NCI-H2196 (cell line): ENCODE measurements around the gene RELA.
A peak's percentile ranks its signal among the peaks of the same experiment; 100 is the strongest.
"Not testable (repeated sequence)": the region's sequence is repeated elsewhere in the genome, so short reads cannot be mapped to it uniquely, and the experiment has no call there.

Experiments used
- DNase-seq: peaks from one replicate; lab custom pipeline; 2025; ENCODE audit not compliant: unreplicated experiment; lab: John Stamatoyannopoulos, UW

The RELA gene

DNA sequence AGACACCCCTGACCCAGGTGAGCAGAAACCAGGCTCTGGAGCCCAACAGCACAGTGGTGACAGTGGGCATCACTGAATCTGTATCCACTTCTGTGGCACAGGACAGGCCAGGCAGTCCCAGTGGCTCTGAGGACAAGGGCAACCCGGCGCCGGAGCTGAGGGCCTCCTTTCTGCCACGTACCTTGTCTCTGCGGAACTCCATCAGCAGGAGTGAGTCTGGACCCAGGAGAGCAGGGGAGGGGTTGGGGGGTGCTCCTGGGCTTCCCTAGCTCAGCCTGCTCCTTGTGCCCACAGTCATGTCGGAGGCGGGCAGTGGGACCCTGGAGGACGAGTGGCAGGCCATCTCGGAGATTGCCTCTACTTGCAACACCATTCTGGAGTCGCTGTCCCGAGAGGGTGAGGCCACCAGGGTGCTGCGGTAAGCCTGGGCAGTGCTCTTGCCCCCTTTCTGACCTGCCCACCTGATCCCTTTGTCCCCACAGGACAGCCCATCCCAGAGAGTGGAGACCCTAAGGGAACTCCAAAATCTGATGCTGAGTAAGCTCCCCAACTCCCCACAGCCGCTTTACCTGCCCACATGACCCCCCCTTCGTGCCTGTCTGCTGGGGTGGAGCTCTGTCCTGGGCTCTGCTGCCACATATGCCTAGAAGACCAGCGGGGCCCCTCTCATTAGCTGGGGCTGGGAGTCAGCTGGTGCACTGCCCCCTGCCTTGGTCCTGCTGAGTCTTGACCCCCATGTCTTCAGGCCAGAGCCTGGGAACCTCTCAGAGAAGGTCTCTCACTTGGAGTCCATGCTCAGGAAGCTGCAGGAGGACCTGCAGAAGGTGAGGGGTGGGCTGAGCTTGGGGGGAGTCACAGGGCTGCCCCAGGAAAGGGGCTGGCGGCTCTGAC, 12.8 kb downstream of the RELA start:
- DNase-seq = no peak

DNA sequence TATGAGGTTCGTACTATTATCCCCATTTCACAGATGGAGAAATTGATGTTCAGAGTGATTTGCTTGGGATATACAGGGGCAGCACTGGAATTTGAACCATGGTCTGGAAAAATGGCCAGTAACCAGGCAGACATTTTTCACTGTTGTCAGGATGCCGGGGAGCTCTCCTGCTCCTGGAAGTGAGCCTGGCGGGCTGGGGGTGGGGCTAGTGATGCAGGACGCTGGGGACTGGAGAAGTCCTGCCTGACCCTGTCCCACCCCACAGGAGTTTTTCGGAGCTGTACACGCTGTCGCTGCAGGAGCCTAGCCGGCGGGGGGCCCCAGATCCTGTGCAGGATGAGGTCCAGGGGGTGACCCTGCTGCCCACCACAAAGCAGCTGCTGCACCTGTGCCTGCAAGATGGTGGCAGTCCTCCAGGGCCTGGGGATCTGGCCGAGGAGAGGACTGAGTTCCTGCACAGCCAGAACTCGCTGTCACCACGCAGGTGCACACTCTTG, 13.7 kb downstream of the RELA start:
- no peak for DNase-seq

DNA sequence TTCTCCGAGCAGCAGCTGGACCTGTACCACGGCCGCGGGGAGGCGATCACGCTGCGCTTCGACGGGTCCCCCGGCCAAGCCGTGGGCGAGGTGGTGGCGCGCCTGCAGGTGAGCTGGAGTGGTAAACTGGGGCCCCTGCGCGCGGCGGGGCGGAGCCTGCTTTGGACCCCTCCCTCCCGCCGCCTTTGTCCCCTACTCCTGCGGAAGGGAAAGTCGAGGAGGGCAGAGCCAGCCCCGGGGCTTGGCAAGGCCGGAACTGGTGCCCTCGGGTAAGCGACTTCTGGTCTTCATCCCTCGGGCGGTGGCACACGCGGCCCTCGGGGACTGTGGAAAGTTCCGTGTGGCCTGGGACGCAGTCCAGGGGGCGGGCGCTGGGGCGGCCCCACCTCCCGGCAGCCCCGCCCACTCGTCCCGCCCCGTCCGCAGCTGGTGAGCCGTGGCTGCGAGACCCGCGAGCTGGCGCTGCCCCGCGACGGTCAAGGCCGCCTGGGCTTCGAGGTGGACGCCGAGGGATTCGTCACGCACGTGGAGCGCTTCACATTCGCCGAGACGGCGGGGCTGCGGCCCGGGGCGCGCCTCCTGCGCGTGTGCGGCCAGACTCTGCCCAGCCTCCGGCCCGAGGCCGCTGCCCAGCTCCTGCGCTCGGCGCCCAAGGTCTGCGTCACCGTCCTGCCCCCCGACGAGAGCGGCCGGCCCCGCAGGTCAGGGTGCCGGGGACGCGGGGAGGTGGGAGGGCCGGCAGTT, 15.6 kb downstream of the RELA start:
- DNase-seq = peak; percentile 72

DNA sequence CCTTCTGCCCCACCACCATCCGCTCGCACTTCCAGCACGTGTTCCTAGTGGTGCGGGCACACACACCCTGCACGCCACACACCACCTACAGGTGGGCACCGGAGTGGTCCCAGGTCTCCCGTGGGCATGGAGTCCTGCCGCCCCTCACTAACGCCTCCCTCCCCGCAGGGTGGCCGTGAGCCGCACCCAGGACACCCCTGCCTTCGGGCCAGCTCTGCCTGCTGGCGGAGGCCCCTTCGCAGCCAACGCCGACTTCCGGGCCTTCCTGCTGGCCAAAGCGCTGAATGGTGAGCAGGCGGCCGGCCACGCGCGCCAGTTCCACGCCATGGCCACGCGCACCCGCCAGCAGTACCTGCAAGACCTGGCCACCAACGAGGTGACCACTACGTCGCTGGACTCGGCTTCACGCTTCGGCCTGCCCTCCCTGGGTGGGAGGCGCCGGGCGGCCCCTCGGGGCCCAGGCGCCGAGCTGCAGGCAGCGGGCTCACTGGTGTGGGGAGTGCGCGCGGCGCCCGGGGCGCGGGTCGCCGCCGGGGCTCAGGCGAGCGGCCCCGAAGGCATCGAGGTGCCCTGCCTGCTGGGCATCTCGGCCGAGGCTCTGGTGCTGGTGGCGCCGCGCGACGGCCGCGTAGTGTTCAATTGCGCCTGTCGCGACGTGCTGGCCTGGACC, 16.3 kb downstream of the RELA start:
- no peak for DNase-seq

DNA sequence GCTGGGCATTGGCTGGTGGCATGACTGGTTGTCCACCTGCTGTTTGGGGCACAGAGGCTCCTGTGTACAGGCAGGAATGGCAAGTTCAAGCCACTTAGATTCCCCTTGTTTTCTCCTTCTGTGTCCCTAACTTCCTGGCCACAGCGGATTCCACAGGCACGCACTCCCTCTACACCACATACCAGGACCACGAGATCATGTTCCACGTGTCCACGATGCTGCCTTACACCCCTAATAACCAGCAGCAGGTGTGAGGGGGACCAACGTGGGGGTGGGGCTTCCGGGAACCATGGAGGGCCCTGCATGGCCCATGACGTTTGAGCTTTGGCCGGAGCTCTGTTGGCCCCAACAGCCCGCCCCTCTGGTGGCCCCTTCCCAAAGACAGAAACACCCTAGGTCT, 17.0 kb downstream of the RELA start:
- DNase-seq = no peak

DNA sequence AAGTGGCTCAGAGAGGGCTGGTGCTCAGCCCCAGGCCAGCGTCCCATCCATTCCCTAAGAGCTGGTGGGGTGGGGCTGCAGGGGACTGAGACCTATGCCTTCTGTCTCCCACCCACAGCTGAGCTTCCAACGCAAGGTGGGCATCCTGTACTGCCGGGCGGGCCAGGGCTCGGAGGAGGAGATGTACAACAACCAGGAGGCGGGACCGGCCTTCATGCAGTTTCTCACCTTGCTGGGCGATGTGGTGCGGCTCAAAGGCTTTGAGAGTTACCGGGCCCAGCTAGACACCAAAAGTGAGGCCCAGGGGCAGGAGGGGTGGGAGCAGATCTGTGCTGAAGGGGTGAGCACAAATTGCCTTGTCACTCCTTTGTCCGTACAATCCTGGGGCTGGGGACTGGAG, 17.9 kb downstream of the RELA start:
- no peak for DNase-seq

DNA sequence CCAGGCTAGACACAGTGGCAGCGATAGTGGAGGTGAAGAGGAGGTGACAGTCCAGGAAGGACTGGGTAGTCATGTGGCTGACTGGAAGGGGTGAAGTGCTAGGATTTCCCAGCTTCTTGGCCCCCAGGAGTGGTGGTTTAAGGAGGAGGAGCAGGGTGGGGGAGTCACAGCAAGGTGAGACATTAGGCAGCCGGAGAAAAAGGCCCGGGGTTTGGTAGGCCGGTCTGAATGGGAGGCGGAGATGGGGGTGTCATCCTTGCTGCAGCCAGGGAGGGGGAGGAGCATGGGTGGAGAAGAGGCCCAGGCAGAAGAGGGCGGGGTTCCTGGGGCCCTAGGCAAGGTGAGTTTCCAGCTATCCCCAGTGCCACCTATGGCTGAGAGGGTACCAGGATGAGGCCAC, 18.7 kb downstream of the RELA start:
- DNase-seq = peak; percentile 62

DNA sequence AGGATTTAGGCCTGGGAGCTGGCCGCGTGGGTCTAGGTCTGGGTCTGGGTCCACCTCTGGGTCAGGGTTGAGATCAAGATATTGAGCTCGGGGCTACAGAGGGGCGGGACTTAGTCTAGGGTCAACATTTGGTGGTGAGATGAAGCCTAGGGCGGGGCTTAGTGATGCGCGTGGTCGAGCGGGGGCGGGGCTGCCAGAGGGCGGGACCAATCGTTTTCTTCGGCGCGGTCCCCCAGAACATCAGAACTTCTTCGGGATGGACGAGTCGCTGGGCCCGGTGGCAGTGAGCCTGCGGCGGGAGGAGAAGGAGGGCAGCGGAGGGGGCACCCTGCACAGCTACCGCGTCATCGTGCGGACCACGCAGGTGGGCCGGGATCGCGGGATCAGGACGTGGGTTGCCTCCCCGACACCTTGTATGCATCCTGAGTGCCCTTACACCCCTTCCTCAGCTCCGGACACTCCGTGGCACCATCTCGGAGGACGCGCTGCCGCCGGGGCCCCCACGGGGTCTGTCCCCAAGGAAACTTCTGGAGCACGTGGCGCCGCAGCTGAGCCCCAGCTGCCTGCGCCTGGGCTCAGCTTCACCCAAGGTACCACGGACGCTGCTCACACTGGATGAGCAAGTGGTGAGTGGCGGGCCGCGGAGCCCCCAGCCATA, 20.6 kb downstream of the RELA start:
- no peak for DNase-seq

DNA sequence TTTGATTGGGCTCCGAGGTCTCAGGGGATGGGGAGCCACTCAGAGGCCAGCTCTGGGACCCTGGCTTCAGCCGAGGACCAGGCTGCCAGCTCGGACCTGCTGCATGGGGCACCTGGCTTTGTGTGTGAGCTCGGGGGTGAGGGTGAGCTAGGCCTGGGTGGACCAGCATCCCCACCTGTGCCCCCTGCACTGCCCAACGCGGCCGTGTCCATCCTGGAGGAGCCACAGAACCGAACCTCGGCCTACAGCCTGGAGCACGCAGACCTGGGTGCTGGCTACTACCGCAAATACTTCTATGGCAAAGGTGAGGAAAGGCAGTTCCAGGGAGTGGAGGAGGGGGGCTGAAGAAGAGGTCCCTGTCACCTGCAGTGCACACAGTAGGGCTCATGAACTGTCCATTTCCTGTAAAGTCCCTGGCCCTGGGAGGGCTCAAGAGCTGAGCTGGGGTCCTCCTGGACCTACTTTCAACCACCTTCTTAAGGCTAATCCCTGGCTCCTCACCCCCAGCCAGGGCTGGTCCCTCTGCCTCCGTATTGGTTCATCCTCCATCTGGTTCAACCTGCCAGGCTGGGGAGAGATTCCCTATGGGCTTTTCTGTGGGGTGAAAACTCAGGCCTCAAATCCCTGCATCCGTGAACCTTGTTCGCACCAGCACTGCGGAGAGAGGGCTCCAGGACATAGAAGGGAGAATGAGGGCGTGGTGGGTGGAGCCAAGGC, 21.3 kb downstream of the RELA start:
- no peak for DNase-seq

DNA sequence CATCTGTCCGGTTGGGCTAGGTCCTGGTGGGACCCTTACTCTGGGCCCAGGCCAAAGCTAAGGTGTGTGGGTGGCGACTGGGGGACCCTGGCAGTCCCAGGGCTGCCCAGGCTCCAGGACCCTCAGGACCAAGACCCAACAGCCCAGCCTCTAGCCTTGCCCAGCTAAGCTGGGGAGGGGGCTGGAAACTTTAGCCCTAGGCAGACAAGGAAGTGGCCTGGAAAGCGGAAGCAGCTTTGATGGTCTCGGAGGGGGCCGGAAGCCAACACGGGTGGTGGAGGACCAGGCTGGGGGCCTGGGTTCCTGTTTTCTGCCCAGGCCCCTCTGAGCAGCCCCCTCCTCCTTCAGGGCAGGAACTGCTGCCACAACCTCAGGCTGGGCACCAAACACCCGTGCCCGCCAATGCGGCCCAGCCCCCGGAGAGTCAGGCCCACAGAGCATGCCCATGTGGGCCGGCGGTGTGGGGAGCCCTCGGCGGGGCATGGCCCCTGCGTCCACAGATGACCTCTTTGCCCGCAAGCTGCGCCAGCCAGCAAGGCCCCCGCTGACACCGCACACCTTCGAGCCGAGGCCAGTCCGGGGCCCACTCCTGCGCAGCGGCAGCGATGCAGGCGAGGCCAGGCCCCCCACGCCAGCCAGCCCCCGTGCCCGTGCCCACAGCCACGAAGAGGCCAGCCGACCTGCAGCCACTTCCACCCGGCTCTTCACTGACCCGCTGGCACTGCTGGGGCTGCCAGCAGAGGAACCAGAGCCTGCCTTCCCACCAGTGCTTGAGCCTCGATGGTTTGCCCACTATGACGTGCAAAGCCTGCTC, 22.0 kb downstream of the RELA start:
- DNase-seq = no peak

DNA sequence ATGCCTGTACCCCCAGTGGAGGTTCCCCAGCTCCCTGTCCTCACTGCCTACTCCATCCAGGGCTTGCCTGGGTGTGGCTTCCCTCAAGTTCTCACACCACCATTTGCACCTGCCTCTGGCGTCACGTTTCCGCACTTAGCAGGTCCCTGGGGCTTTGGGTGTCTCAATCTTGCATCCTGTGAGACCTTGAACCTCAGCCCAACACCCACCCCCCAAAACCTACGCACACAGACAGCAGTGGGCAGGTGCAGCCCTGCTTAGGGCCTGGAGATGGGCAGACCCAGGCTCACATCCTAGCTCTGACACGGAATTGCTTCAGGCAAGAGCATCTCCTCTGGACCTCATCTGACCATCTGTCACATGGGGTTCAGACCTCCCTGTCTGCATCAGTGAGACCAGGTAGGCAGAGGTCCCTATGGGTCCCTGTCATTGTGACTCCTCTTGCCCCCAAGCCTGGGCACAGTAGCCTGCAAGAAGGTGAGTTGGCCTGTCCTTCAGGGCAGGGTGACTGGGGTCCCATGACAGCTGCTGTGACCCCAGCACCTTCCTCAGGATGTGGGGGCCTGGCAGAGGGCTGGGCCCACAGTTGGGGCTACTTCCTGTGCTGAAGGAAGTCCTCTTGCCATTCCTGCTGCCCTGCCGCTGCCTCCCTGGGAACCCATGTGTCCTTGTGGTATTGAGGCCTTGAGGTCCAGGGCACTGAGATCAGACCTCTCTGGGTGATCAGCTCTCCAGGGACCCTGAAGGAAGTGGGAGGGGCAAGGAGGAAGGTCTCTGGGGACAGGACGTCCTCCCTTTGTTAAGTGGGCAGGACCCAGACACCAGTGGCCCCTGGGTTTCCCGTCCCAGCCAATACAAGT, 22.9 kb downstream of the RELA start:
- DNase-seq = no peak

DNA sequence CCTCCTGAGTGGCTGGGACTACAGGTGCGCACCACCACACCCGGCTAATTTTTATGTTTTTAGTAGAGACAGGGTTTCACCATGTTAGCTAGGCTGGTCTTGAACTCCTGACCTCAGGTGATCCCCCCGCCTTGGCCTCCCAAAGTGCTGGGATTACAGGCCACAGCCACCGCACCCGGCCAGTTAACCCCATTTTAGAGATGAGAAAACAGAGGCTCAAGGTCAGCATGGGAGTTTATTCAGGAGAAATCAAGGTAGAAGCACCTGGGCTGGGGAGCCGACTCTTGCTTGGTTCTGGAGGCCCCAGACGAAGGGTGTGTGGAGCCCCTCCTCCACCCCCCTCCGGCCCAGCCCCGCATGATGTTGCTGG, 23.5 kb downstream of the RELA start:
- DNase-seq = not testable (repeated sequence)

DNA sequence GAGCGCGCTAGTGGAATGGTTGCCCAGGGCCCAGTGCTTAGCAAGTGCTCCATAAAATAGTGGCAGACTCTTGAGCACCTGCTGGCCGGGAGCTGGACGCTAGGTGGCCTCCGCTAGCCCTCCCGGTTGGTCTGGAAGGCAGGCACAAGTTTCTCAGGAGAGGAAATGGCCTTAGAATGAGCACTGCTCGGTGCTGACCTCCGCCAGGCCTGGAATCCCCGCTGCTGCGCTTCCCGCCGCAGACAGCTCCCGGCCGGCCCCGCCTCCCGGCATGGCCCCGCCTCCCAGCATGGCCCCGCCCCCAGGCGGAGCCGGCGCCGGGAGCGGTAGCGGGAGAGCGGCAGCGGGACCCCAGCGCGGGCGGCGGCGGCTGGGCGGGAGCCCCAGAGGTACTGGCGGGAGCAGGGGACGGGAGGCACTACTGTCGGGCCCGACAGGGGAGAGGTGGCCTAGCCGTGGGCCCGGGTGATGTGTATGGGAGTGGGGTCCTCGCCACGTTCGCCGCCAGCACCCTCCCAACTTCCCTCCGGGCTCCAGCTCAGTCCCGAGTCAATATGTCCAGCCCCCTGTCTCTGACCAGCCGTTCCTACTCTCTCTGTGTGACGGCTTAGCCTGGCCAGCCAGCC, 24.8 kb downstream of the RELA start, which contains the start of gene SIPA1:
Gene SIPA1 (plus strand): TSS at position 308 of the 626 bp plus-strand sequence. CDS start 2,821 bp downstream, outside the sequence.
- peak; percentile 84 for DNase-seq

DNA sequence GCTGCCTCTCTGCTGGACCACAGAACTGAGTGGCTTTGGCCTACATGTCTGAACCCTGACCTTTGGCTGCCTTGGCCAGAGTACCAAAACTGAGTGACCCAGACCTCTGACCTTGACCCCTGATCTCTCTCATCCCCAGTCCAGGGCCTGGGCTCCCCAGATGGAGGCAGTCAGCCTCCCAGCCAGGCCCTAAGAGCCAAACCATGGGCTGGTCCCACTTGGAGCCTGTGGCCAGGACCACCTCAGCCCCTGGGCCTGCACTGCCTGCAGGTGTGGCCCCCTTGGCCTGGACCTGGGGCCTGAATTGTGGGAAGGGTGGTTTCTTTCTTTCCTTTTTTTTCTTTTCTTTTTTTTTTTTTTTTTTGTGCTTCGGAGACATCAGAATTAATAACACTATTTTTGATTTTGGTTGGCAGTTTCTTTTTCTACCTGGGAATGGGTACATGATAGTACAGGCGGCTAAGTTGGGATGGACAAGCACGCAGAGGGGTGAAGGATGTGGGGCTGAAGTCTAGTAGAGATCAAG, 25.6 kb downstream of the RELA start:
- DNase-seq = no peak

DNA sequence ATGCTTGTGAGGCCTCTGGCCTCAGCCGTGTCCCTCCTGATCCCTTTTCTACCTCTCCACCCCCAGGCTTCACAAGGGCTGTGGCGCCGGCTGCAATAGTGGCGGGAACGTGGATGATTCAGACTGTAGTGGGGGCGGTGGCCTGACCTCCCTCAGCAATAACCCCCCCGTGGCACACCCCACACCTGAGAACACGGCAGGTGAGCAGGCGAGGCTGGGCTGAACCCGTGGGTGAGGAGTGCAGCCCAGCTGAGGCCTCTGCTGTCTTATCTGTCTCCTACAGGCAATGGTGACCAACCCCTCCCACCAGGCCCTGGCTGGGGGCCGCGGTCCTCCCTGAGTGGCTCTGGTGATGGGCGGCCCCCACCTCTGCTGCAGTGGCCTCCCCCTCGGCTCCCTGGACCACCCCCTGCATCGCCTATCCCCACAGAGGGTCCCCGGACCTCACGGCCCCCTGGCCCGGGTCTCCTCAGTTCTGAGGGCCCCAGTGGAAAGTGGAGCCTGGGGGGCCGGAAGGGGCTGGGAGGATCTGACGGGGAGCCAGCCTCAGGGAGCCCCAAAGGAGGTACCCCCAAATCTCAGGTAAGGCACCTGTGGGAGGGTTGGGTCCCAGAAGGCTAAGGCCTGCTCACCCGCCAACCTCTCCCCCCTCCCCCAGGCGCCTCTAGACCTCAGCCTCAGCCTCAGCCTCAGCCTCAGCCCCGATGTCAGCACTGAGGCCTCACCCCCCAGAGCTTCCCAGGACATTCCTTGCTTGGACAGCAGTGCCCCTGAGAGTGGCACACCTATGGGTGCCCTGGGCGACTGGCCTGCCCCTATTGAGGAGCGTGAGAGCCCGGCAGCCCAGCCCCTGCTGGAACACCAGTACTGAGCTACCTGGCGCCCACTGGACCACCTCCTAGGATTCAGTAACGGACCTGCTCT, 26.3 kb downstream of the RELA start:
- DNase-seq = no peak

DNA sequence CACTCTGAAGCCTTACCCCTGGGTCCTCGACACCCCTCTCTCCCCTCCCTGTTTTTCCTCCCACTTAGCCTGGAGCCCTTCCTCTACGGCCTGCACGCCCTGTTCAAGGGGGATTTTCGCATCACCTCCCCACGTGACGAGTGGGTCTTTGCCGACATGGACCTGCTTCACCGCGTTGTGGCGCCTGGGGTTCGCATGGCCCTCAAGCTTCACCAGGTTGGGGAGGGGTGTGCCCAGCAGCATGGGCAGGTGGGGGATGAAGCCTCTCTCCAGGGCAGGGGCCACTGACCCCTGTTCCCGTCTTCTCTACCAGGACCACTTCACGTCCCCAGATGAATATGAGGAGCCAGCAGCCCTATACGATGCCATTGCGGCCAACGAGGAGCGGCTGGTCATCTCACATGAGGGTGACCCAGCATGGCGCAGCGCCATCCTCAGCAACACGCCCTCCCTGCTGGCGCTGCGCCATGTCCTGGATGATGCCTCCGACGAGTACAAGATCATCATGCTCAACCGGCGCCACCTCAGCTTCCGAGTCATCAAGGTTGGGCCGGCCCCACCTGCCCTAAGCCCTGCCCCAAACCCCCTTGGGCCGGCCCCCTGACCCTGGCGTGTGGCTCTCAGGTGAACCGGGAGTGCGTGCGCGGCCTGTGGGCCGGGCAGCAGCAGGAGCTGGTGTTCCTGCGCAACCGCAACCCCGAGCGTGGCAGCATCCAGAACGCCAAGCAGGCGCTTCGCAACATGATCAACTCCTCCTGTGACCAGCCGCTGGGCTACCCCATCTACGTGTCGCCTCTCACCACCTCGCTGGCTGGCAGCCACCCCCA, 27.6 kb downstream of the RELA start:
- DNase-seq = peak; percentile 13
